GM18868 (cell line): ENCODE results near the gene SLCO2B1.
A peak's percentile ranks its signal among the peaks of the same experiment; 100 is the strongest.

Experiments used
- ATAC-seq: cut with Tn5 transposase; IDR thresholded peaks from one replicate; pipeline ENCODE4 v1.9.1; 2021; ENCODE audit warnings: mild to moderate bottlenecking, moderate library complexity; ENCODE audit not compliant: unreplicated experiment

SLCO2B1 gene

GRCh38 chr11:75190652-75191329 is 39.9 kb downstream of the SLCO2B1 start:
- no peak for ATAC-seq

GRCh38 chr11:75191330-75191717 is 40.4 kb downstream of the SLCO2B1 start:
- no peak for ATAC-seq

GRCh38 chr11:75193271-75193670 is 42.4 kb downstream of the SLCO2B1 start:
- no peak for ATAC-seq

GRCh38 chr11:75193711-75194110 is 42.8 kb downstream of the SLCO2B1 start:
- ATAC-seq: no peak

GRCh38 chr11:75194147-75194546 is 43.2 kb downstream of the SLCO2B1 start:
- ATAC-seq: no peak

- no peak for ATAC-seq
Observed at GRCh38 chr11:75195167-75195962, 44.5 kb downstream of the SLCO2B1 start.

- ATAC-seq: no peak
Observed at GRCh38 chr11:75196426-75196825, 45.5 kb downstream of the SLCO2B1 start.

GRCh38 chr11:75197512-75198277 is 46.8 kb downstream of the SLCO2B1 start:
- no peak for ATAC-seq

GRCh38 chr11:75198278-75198973 is 47.5 kb downstream of the SLCO2B1 start:
- ATAC-seq: no peak

GRCh38 chr11:75199412-75199955 is 48.6 kb downstream of the SLCO2B1 start:
- ATAC-seq: no peak

GRCh38 chr11:75200051-75200450 is 49.1 kb downstream of the SLCO2B1 start:
- no peak for ATAC-seq

GRCh38 chr11:75200531-75200930 is 49.6 kb downstream of the SLCO2B1 start:
- ATAC-seq: no peak

- ATAC-seq: no peak
Observed at GRCh38 chr11:75201771-75202170, 50.9 kb downstream of the SLCO2B1 start.

- no peak for ATAC-seq
Observed at GRCh38 chr11:75202195-75202594, 51.3 kb downstream of the SLCO2B1 start.

- no peak for ATAC-seq
Observed at GRCh38 chr11:75203138-75203537, 52.2 kb downstream of the SLCO2B1 start.

- ATAC-seq: no peak
Observed at GRCh38 chr11:75203641-75204011, 52.7 kb downstream of the SLCO2B1 start.

- ATAC-seq: no peak
Observed at GRCh38 chr11:75204012-75204674, 53.2 kb downstream of the SLCO2B1 start.

GRCh38 chr11:75204685-75205563 is 54.0 kb downstream of the SLCO2B1 start:
- ATAC-seq: peak; percentile 61

- ATAC-seq: no peak
Observed at GRCh38 chr11:75205564-75206020, 54.7 kb downstream of the SLCO2B1 start.
